Caco-2 (cell line): ENCODE results near the gene RFTN1. TPM values are rescaled to one million over a fixed set of nuclear protein-coding genes. Genes with fewer than 3 reads are reported as not detected.

ENCODE experiments used
- BruUV-seq: library from RNA; stranded (reverse); fragments of 400-500 nt; replicated peaks from 2 replicates; lab custom pipeline; 2021; lab: Mats Ljungman, UMichigan
- CTCF ChIA-PET: fragments of 300-600 bp; sonication (Branson Sonifier 250); formaldehyde crosslinking; loops from one replicate; lab custom pipeline; 2022; ENCODE audit warnings: antibody characterized with exemption; lab: Charles Lee
- POLR2A ChIA-PET: fragments of 300-600 bp; sonication (Branson Sonifier 250); formaldehyde crosslinking; loops from one replicate; lab custom pipeline; 2022; ENCODE audit warnings: antibody characterized with exemption; lab: Charles Lee
- DNase-seq, 2 experiments: peaks; one replicate each; pipeline versions ENCODE4 v3.0.0 to v3.0.0-alpha.2; 2020 to 2022
- H3K27me3 ChIP-seq: replicated peaks from 2 replicates; pipeline ENCODE4 v1.6.0; 2011; ENCODE audit warnings: low read length; ENCODE audit not compliant: control insufficient read depth, insufficient read depth
- H3K36me3 ChIP-seq: 2 replicates; pipeline ENCODE4 v1.5.1; 2011; ENCODE audit warnings: low read length; ENCODE audit not compliant: control insufficient read depth, insufficient read depth
- H3K4me1 ChIP-seq: fragments of 250-450 bp; sonication (Bioruptor Pico); 2 replicates; pipeline ENCODE4 v1.5.1; 2020; ENCODE audit warnings: mild to moderate bottlenecking
- H3K4me3 ChIP-seq: 2 replicates; pipeline ENCODE4 v1.5.1; 2011; ENCODE audit warnings: low read depth, mild to moderate bottlenecking, control low read depth, low read length
- H3K9me3 ChIP-seq: fragments of 250-450 bp; sonication (Bioruptor Pico); 2 replicates; pipeline ENCODE4 v1.5.1; 2020; ENCODE audit warnings: mild to moderate bottlenecking, moderate library complexity
- H3K27ac Mint-ChIP-seq: one replicate; pipeline ENCODE4 v1.8.0; 2022; ENCODE audit warnings: mixed read lengths; ENCODE audit not compliant: unreplicated experiment
- H3K27me3 Mint-ChIP-seq: one replicate; pipeline ENCODE4 v1.8.0; 2022; ENCODE audit warnings: mixed read lengths; ENCODE audit not compliant: insufficient read depth, unreplicated experiment
- H3K36me3 Mint-ChIP-seq: one replicate; pipeline ENCODE4 v1.8.0; 2022; ENCODE audit warnings: mild to moderate bottlenecking, mixed read lengths; ENCODE audit not compliant: insufficient read depth, unreplicated experiment
- H3K4me1 Mint-ChIP-seq: one replicate; pipeline ENCODE4 v1.8.0; 2022; ENCODE audit warnings: low read depth, mixed read lengths; ENCODE audit not compliant: unreplicated experiment
- H3K4me3 Mint-ChIP-seq: one replicate; pipeline ENCODE4 v1.8.0; 2022; ENCODE audit warnings: mild to moderate bottlenecking, moderate library complexity, mixed read lengths; ENCODE audit not compliant: unreplicated experiment
- H3K9me3 Mint-ChIP-seq: one replicate; pipeline ENCODE4 v1.8.0; 2022; ENCODE audit warnings: mixed read lengths; ENCODE audit not compliant: unreplicated experiment
- CTCF ChIP-seq, 2 experiments: fragments of 200-600 bp in 1 of 2; IDR thresholded peaks; 1 replicate in 1 of 2; 2 replicates in 1 of 2; pipeline versions ENCODE4 v1.5.1 to v1.8.0; 2011 to 2022; ENCODE audit warnings: antibody characterized with exemption in 1 of 2, control low read depth in 1 of 2, inconsistent platforms in 1 of 2, low read depth in 1 of 2, low read length in 1 of 2, mild to moderate bottlenecking in 1 of 2, moderate library complexity in 1 of 2; ENCODE audit not compliant: insufficient read depth in 1 of 2, severe bottlenecking in 1 of 2, unreplicated experiment in 1 of 2
- intact Hi-C: fragments of 100-400 bp; cut with micrococcal nuclease; formaldehyde crosslinking; loops from one replicate; pipeline ENCODE4 v1.10.0; 2022; ENCODE audit not compliant: unreplicated experiment
- total RNA-seq: library from RNA; stranded (reverse); gene quantifications from 2 replicates; pipeline ENCODE4 v1.2.3, GENCODE V29; 2022

Gene RFTN1
- total RNA-seq, 1 experiment from 2014 or later: 10.2 TPM

DNA sequence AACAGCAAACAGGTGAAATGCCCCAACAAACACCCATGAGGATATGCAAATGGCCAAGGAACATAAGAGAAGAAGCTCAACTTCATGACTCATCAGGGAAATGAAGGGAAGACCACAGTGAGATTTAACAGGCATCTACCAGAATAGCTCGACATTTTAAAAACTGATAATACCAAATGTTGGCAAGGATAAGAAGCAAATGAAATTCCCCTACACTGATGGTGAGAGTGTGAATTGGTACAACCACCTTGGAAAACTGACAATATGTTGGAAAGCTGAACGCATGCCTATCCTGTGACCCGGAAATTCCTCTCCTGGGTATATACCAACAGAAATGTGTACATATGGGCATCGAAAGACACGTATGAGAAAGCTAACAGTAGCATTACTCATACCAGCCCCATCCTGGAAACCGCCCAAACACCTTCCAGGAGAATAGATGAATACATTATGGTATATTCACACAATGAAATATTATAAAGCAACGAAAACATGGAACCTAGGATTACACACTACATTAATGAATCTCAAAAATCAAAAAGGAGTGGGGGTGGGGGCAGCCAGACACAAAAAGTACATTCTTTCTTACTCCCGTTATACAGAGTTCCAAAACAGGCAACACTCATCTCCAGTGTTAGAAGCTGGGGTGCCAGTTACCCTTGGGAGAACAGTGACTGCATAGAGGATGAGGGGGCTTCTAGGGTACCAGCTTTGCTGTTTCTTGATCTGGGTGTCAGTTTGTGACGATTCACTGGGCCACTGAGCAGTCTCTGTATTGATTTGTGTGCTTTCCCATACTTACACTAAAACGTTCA, 16.9 kb downstream of the RFTN1 start:
- no TSS peak for BruUV-seq
- Histone ChIP-seq H3K4me1 (peaks cover 7% of the 10 kb centered on the region; the same call in 1 of the 2 replicates), H3K4me3 (no peak overlapping the region), H3K36me3 (no peaks in the 10 kb centered on the region), H3K27me3 (no peaks in the 10 kb centered on the region), H3K9me3 (no peaks in the 10 kb centered on the region)
- peaks cover 9% of the 10 kb centered on the region for H3K4me1 Mint-ChIP-seq
- no peak overlapping the region for H3K4me3 Mint-ChIP-seq
- POLR2A ChIA-PET: no interaction called here
- no peak overlapping the region for H3K27ac Mint-ChIP-seq
- no peaks in the 10 kb centered on the region for H3K36me3 Mint-ChIP-seq
- CTCF ChIA-PET: interaction anchor here (1.3 kb wide), 1 partner anchor 33 kb away, joined by 3 read pairs; no protein-coding TSS in a partner anchor
- H3K9me3 Mint-ChIP-seq: peaks cover 2% of the 10 kb centered on the region
- TF ChIP-seq CTCF (IDR thresholded peaks at IDR 0.05; ENCODE audit: insufficient read depth in 1 of 2, low read depth in 1 of 2, low read length in 1 of 2, severe bottlenecking in 1 of 2, unreplicated experiment in 1 of 2): no peak
- DNase-seq: no peak
- no peaks in the 10 kb centered on the region for H3K27me3 Mint-ChIP-seq
- intact Hi-C loops: no loop called here

GRCh38 chr3:16496008-16496407, 17.5 kb downstream of the RFTN1 start:
- Mint-ChIP-seq H3K4me1 (peaks cover 9% of the 10 kb centered on the region), H3K27me3 (no peaks in the 10 kb centered on the region), H3K9me3 (peaks cover 8% of the 10 kb centered on the region), H3K36me3 (no peaks in the 10 kb centered on the region), H3K27ac (no peak overlapping the region), H3K4me3 (no peak overlapping the region)
- Histone ChIP-seq H3K36me3 (no peaks in the 10 kb centered on the region), H3K4me1 (peaks cover 7% of the 10 kb centered on the region; the same call in 1 of the 2 replicates), H3K9me3 (no peaks in the 10 kb centered on the region), H3K27me3 (no peaks in the 10 kb centered on the region), H3K4me3 (no peak overlapping the region)
- CTCF ChIA-PET: interaction anchor here (1.3 kb wide), 1 partner anchor 34 kb away, joined by 3 read pairs; no protein-coding TSS in a partner anchor
- TF ChIP-seq CTCF (IDR thresholded peaks at IDR 0.05; ENCODE audit: insufficient read depth in 1 of 2, low read depth in 1 of 2, low read length in 1 of 2, severe bottlenecking in 1 of 2, unreplicated experiment in 1 of 2): no peak
- POLR2A ChIA-PET: no interaction called here
- no peak for DNase-seq
- BruUV-seq: no TSS peak
- intact Hi-C loops: no loop called here

DNA sequence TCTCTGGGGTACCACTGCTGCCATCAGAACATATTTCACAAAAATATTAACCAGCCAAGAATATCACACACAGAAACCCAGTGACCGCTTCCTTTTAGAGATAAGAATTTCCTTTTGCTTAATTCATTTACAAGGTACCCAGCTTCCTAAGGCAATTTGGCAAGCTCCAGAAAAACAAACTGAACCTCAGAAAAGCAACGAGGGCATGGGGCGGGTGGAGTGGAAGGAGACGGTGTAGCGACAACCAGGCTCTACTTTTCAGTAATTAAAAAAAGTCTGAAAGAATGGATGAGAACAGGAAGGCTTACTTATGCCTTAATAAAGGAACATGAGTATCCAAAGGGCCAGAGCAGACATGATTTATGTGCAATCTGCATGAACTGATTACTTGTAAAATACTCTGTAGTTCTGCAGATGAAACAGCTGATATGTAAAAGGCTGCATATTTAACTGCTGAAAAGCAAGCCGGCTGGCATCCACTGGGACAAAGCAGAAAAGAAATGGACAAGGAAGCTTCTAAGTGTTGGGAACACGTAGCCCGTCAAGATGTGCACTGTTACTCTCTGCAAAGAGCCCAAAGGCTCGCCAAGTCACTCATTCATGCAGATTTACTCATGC, 18.6 kb downstream of the RFTN1 start:
- no peak overlapping the region for H3K4me3 Mint-ChIP-seq
- no peak overlapping the region for H3K4me3 ChIP-seq
- H3K36me3 Mint-ChIP-seq: no peaks in the 10 kb centered on the region
- H3K9me3 ChIP-seq: no peaks in the 10 kb centered on the region
- no peak overlapping the region for H3K27ac Mint-ChIP-seq
- DNase-seq: no peak
- intact Hi-C loops: no loop called here
- ChIA-PET CTCF (no interaction called here), POLR2A (no interaction called here)
- no peak for TF ChIP-seq CTCF (IDR thresholded peaks at IDR 0.05; ENCODE audit: insufficient read depth in 1 of 2, low read depth in 1 of 2, low read length in 1 of 2, severe bottlenecking in 1 of 2, unreplicated experiment in 1 of 2)
- BruUV-seq: no TSS peak
- H3K4me1 Mint-ChIP-seq: peaks cover 14% of the 10 kb centered on the region
- peaks cover 7% of the 10 kb centered on the region; the same call in 1 of the 2 replicates for H3K4me1 ChIP-seq
- H3K27me3 ChIP-seq: no peaks in the 10 kb centered on the region
- no peaks in the 10 kb centered on the region for H3K36me3 ChIP-seq
- H3K27me3 Mint-ChIP-seq: no peaks in the 10 kb centered on the region
- H3K9me3 Mint-ChIP-seq: peaks cover 14% of the 10 kb centered on the region
